Activated naive CD8-positive, alpha-beta T cell treated with anti-CD3 and anti-CD28 coated beads, Interleukin-2, amount 50 U/mL, for 24 hours (primary cell): Measurements from ENCODE around the gene VPS13D.
"Not testable (repeated sequence)": the region's sequence is repeated elsewhere in the genome, so short reads cannot be mapped to it uniquely, and the experiment has no call there.

Experiments used
- ATAC-seq: fragments of 150-1000 bp; cut with Tn5 transposase; one replicate; pipeline ENCODE4 v1.10.0; 2021
- DNase-seq: peaks from one replicate; pipeline ENCODE4 v3.0.0; 2021
- H3K27ac Mint-ChIP-seq: one replicate; pipeline ENCODE4 v1.8.0; 2021; ENCODE audit warnings: mild to moderate bottlenecking, mixed read lengths
- H3K27me3 Mint-ChIP-seq: one replicate; pipeline ENCODE4 v1.8.0; 2021; ENCODE audit warnings: mixed read lengths
- H3K36me3 Mint-ChIP-seq: one replicate; pipeline ENCODE4 v1.8.0; 2021; ENCODE audit warnings: low read depth, mixed read lengths
- H3K4me1 Mint-ChIP-seq: one replicate; pipeline ENCODE4 v1.8.0; 2021; ENCODE audit warnings: mixed read lengths
- H3K4me3 Mint-ChIP-seq: one replicate; pipeline ENCODE4 v1.8.0; 2021; ENCODE audit warnings: mild to moderate bottlenecking, moderate library complexity, mixed read lengths
- H3K9me3 Mint-ChIP-seq: one replicate; pipeline ENCODE4 v1.8.0; 2021; ENCODE audit warnings: mixed read lengths

Gene VPS13D

GRCh38 chr1:12466816-12467215 lies 237.0 kb downstream of the VPS13D start:
- Mint-ChIP-seq H3K4me1 (peaks cover 62% of the 10 kb centered on the region), H3K27ac (peak overlapping the region; percentile 99), H3K27me3 (no peaks in the 10 kb centered on the region), H3K9me3 (no peaks in the 10 kb centered on the region), H3K4me3 (no peak overlapping the region), H3K36me3 (peaks cover 54% of the 10 kb centered on the region)
- ATAC-seq = no peak
- no peak for DNase-seq

- H3K36me3 Mint-ChIP-seq = peaks cover 51% of the 10 kb centered on the region
- H3K4me3 Mint-ChIP-seq = peak overlapping the region; percentile 23
- H3K27me3 Mint-ChIP-seq = no peaks in the 10 kb centered on the region
- ATAC-seq (peak; percentile 73), DNase-seq (no peak)
- peak overlapping the region; percentile 99 for H3K27ac Mint-ChIP-seq
- no peaks in the 10 kb centered on the region for H3K9me3 Mint-ChIP-seq
- peaks cover 68% of the 10 kb centered on the region for H3K4me1 Mint-ChIP-seq
These were observed 237.9 kb downstream of the VPS13D start for GRCh38 chr1:12467570-12468286.

DNA sequence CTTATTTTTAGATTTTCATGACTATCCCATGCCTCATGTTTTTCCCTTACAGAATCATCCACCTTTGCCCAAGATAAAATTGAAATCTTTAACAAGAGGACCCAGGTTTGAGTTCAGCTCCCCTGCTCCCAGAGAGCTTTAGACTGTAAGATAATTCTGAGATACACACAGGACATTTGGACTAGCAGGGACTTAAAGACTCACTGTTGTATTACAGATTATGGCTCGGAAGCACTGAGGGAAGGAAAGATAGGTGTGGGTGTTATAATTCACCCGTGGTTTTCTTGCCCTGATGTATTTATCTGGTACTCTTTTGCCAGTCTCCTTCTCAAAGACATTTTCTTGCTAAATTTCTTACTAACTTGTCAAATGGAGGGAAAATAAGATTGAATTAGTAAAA lies 238.5 kb downstream of the VPS13D start:
- Mint-ChIP-seq H3K4me1 (peaks cover 74% of the 10 kb centered on the region), H3K27me3 (no peaks in the 10 kb centered on the region), H3K4me3 (peak overlapping the region; percentile 23), H3K27ac (peak overlapping the region; percentile 99), H3K9me3 (no peaks in the 10 kb centered on the region), H3K36me3 (peaks cover 48% of the 10 kb centered on the region)
- ATAC-seq = no peak
- no peak for DNase-seq

- H3K4me1 Mint-ChIP-seq = peaks cover 85% of the 10 kb centered on the region
- no peaks in the 10 kb centered on the region for H3K9me3 Mint-ChIP-seq
- H3K4me3 Mint-ChIP-seq = no peak overlapping the region
- peaks cover 49% of the 10 kb centered on the region for H3K36me3 Mint-ChIP-seq
- ATAC-seq (no peak), DNase-seq (no peak)
- H3K27me3 Mint-ChIP-seq = no peaks in the 10 kb centered on the region
- H3K27ac Mint-ChIP-seq = peak overlapping the region; percentile 99
These were observed 239.7 kb downstream of the VPS13D start for GRCh38 chr1:12469493-12469892.

DNA sequence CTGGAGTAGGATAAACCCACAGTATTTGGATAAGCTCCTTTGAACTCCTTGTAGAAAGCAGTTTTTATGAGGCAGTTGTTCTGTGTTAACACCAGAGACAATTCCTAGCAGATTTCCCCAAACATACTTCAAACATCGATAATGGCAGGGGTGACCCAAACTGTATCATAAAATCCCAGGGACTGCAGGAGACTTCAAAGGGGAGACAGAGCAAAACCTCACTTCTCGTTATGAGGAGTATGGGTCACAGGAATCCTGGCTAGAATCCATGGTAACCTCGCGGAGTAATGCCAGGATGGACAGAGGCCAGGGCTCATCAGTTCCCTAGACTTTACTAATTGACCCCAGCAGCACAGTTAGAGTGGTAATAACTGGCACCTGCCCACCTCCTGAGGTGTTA lies 240.2 kb downstream of the VPS13D start:
- H3K27ac Mint-ChIP-seq = peak overlapping the region; percentile 99
- H3K27me3 Mint-ChIP-seq = no peaks in the 10 kb centered on the region

DNA sequence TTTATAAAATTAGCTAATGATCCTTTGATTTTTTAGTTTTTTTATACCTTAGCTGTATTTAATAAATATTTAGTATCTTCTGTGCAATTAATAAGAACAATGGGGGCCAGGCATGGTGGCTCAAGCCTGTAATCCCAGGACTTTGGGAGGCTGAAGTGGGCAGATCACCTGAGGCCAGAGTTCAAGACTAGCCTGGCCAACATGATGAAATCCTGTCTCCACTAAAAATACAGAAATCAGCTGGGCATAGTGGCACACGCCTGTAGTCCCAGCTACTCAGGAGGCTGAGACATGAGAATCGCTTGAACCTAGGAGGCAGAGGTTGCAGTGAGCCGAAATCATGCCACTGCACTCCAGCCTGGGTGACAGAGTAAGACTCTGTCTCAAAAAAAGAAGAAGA lies 241.1 kb downstream of the VPS13D start:
- Mint-ChIP-seq H3K27ac (peak overlapping the region; percentile 99), H3K36me3 (peaks cover 49% of the 10 kb centered on the region), H3K4me1 (peaks cover 95% of the 10 kb centered on the region)
- H3K4me3 Mint-ChIP-seq, H3K27me3 Mint-ChIP-seq, DNase-seq, ATAC-seq, H3K9me3 Mint-ChIP-seq: not testable (repeated sequence)

More for the DNA sequence above, 240.2 kb downstream of the VPS13D start:
- DNase-seq (no peak), ATAC-seq (no peak)
- H3K4me1 Mint-ChIP-seq = peaks cover 87% of the 10 kb centered on the region
- no peak overlapping the region for H3K4me3 Mint-ChIP-seq
- peaks cover 52% of the 10 kb centered on the region for H3K36me3 Mint-ChIP-seq
- no peaks in the 10 kb centered on the region for H3K9me3 Mint-ChIP-seq

- peaks cover 97% of the 10 kb centered on the region for H3K4me1 Mint-ChIP-seq
- peak overlapping the region; percentile 99 for H3K27ac Mint-ChIP-seq
- no peak for ATAC-seq
- no peaks in the 10 kb centered on the region for H3K9me3 Mint-ChIP-seq
- peak overlapping the region; percentile 70 for H3K4me3 Mint-ChIP-seq
- no peaks in the 10 kb centered on the region for H3K27me3 Mint-ChIP-seq
- peaks cover 47% of the 10 kb centered on the region for H3K36me3 Mint-ChIP-seq
- no peak for DNase-seq
These were observed 242.4 kb downstream of the VPS13D start for GRCh38 chr1:12472156-12472797.

- peak overlapping the region; percentile 70 for H3K4me3 Mint-ChIP-seq
- H3K27ac Mint-ChIP-seq = peak overlapping the region; percentile 99
- peaks cover 97% of the 10 kb centered on the region for H3K4me1 Mint-ChIP-seq
- DNase-seq (peak; percentile 80), ATAC-seq (peak; percentile 95)
- peaks cover 46% of the 10 kb centered on the region for H3K36me3 Mint-ChIP-seq
- no peaks in the 10 kb centered on the region for H3K27me3 Mint-ChIP-seq
- no peaks in the 10 kb centered on the region for H3K9me3 Mint-ChIP-seq
These were observed 243.1 kb downstream of the VPS13D start for GRCh38 chr1:12472798-12473551.

DNA sequence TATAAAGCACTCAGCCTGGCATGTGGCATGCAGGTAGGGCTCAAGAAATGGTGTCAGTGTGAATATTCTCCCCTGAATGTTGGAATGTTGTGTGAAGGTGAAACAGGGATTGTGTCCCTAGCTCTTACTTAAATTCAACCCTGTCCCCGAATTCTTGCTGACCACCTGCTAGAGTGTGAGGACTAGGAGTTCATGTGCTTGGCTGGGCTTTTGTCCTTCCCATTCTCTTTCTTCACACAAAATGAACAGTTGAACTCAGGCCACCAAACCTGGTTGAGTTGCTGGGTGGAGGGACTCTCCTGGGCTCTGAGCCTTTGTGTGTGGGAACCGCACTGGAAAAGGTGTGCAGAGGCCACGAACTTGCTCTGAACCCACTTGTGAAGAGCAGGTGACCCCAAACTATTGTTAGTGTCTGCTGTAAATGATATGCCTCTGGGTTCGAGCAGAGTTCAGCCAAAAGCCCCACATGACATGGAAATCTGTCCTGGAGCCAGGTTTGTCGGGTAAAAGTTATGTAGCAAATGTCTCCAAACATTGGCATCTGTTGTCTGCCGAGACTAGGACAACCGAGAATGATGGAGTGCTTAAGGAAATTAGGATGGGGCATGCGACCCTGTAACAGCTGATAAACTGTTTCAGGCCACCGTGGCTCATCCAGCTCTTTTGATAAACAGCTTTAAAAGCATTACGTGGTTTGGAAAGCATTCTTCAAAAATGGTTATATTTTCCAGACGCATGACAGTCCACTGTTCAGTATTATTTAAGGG lies 243.9 kb downstream of the VPS13D start:
- ATAC-seq (no peak), DNase-seq (no peak)
- H3K27me3 Mint-ChIP-seq = no peaks in the 10 kb centered on the region
- H3K4me1 Mint-ChIP-seq = peaks cover 97% of the 10 kb centered on the region
- H3K27ac Mint-ChIP-seq = peak overlapping the region; percentile 99
- H3K36me3 Mint-ChIP-seq = peaks cover 47% of the 10 kb centered on the region
- peak overlapping the region; percentile 70 for H3K4me3 Mint-ChIP-seq
- H3K9me3 Mint-ChIP-seq = no peaks in the 10 kb centered on the region

GRCh38 chr1:12475101-12475500 lies 245.3 kb downstream of the VPS13D start:
- peak overlapping the region; percentile 99 for H3K27ac Mint-ChIP-seq
- ATAC-seq (no peak), DNase-seq (no peak)
- peaks cover 98% of the 10 kb centered on the region for H3K4me1 Mint-ChIP-seq
- H3K9me3 Mint-ChIP-seq = no peaks in the 10 kb centered on the region
- peak overlapping the region; percentile 10 for H3K4me3 Mint-ChIP-seq
- H3K36me3 Mint-ChIP-seq = peaks cover 53% of the 10 kb centered on the region
- no peaks in the 10 kb centered on the region for H3K27me3 Mint-ChIP-seq

GRCh38 chr1:12475530-12475934 lies 245.7 kb downstream of the VPS13D start:
- Mint-ChIP-seq H3K36me3 (peaks cover 54% of the 10 kb centered on the region), H3K4me3 (peak overlapping the region; percentile 10), H3K9me3 (no peaks in the 10 kb centered on the region), H3K27ac (peak overlapping the region; percentile 99), H3K27me3 (no peaks in the 10 kb centered on the region), H3K4me1 (peaks cover 98% of the 10 kb centered on the region)
- ATAC-seq (no peak), DNase-seq (no peak)

DNA sequence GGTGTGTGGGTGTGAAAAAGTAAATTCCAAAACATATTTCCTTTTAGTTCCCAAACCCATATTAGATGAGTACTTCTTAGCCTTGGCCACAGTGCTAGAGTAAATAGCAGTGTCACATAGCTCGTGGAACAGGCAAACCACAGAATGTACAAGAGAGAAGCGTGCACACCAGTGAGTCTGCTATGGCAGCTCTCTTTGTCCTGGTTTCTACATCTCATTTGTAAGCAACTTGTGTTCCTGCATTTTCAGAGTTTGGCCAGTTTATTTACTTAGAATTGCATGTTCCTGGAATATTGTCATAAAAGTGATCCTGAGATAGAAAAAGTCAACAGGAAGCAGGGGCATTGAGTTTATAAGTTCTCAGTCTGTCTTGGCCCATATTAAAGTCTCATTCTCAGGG lies 246.1 kb downstream of the VPS13D start:
- Mint-ChIP-seq H3K27ac (peak overlapping the region; percentile 99), H3K9me3 (no peaks in the 10 kb centered on the region), H3K27me3 (no peaks in the 10 kb centered on the region), H3K4me1 (peaks cover 98% of the 10 kb centered on the region), H3K4me3 (no peak overlapping the region), H3K36me3 (peaks cover 54% of the 10 kb centered on the region)
- peak; percentile 13 for ATAC-seq
- DNase-seq = no peak

DNA sequence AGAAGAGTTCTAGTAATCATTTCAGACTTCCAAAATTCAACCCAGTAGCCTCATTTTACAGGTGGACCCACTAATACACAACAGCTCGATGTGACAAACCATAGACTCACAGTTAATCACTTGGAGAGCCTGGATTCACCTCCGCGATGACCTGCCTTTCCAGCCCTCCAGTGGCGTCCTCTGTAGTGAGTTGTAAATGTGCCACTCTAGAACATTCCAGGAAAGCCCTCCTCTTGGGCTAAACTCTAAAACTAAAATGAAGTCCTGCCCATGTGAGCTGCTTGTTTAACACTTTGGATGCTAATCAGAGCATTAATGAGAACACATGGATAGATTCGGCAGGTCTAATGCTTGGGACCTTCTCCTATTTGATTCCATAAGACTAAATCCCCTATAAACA lies 247.5 kb downstream of the VPS13D start:
- ATAC-seq = no peak
- Mint-ChIP-seq H3K9me3 (no peaks in the 10 kb centered on the region), H3K36me3 (peaks cover 49% of the 10 kb centered on the region), H3K27me3 (no peaks in the 10 kb centered on the region), H3K4me3 (no peak overlapping the region), H3K27ac (peak overlapping the region; percentile 83), H3K4me1 (peaks cover 97% of the 10 kb centered on the region)
- DNase-seq = no peak

DNA sequence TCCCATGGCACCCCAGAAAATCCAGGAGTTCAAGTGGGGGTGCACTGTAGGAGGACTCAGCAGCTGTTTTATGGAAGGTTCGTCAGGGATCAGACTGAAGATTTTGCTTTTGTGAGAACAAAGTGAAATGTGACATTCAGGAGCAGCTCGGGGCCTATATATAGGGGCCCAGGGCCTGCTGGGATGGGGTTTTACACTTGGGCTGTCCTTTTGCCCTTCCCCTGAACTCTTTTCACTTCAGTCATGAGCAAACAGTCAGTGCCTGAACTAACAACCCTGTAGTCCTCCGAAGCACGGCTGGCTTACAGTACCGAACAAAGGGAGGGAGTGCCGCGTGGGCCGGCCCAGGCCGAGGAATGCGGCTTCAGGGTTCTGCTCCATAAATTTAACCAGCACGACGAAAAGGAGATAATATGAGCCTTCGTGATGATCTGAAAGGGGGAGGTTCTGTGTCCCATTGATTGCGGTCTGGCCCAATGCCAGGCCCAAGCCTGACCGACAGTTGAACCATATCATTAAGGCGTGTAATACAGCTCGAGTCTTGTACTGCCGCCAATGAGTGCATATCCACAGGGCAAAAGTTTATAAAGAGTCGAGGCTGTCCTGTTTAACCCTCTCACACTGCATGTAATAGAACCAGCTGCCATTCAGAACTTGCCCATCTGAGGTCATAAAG lies 248.2 kb downstream of the VPS13D start:
- Mint-ChIP-seq H3K27ac (peak overlapping the region; percentile 83), H3K4me3 (peak overlapping the region; percentile 19), H3K4me1 (peaks cover 89% of the 10 kb centered on the region), H3K9me3 (no peaks in the 10 kb centered on the region), H3K36me3 (peaks cover 46% of the 10 kb centered on the region), H3K27me3 (no peaks in the 10 kb centered on the region)
- DNase-seq (no peak), ATAC-seq (peak; percentile 1)
